Neural cell (in vitro differentiated cells): ENCODE data around the gene PPP1R9B. TPM values are rescaled to one million over a fixed set of nuclear protein-coding genes. Genes with fewer than 3 reads are reported as not detected.

Source experiments
- H2AFZ ChIP-seq: fragments of 200-600, 300-800 bp; sonication (generic), shearing (Covaris generic); 2 replicates; pipeline ENCODE4 v1.6.0; 2014; ENCODE audit warnings: low read depth, mild to moderate bottlenecking, antibody characterized with exemption, low read length, moderate library complexity
- H3F3A ChIP-seq: fragments of 200-600 bp; shearing (Covaris generic); 2 replicates; pipeline ENCODE4 v1.6.1; 2016; ENCODE audit warnings: mild to moderate bottlenecking, moderate library complexity, mixed read lengths, antibody characterized with exemption, low read length; ENCODE audit not compliant: insufficient read depth, poor library complexity, severe bottlenecking
- H3K27ac ChIP-seq: fragments of 200-600, 300-800 bp; sonication (generic), shearing (Covaris generic); 2 replicates; pipeline ENCODE4 v1.5.1; 2014; ENCODE audit warnings: mild to moderate bottlenecking, low read length, moderate library complexity
- H3K27me3 ChIP-seq: fragments of 300-800, 200-600 bp; sonication (generic), shearing (Covaris generic); 2 replicates; pipeline ENCODE4 v1.6.0; 2014; ENCODE audit warnings: mild to moderate bottlenecking, low read depth, low read length, moderate library complexity; ENCODE audit not compliant: insufficient read depth
- H3K36me3 ChIP-seq: fragments of 300-800, 200-600 bp; sonication (generic), shearing (Covaris generic); 2 replicates; pipeline ENCODE4 v1.5.1; 2014; ENCODE audit warnings: mild to moderate bottlenecking, antibody characterized with exemption, low read length, moderate library complexity; ENCODE audit not compliant: insufficient read depth
- H3K4me2 ChIP-seq: fragments of 300-800, 200-600 bp; sonication (generic), shearing (Covaris generic); 2 replicates; pipeline ENCODE4 v1.6.0; 2014; ENCODE audit warnings: mild to moderate bottlenecking, low read length
- H3K4me3 ChIP-seq: fragments of 300-800, 200-600 bp; sonication (generic), shearing (Covaris generic); 2 replicates; pipeline ENCODE4 v1.5.1; 2014; ENCODE audit warnings: mild to moderate bottlenecking, low read length, moderate library complexity
- H3K79me2 ChIP-seq: fragments of 200-600 bp; shearing (Covaris generic); replicated peaks from 2 replicates; pipeline ENCODE4 v1.6.0; 2014; ENCODE audit warnings: mild to moderate bottlenecking, low read length, moderate library complexity; ENCODE audit not compliant: insufficient read depth
- H3K9ac ChIP-seq: fragments of 300-800, 200-600 bp; sonication (generic), shearing (Covaris generic); 2 replicates; pipeline ENCODE4 v1.6.1; 2016; ENCODE audit warnings: mild to moderate bottlenecking, low read length, mixed read lengths
- H3K9me2 ChIP-seq: fragments of 200-600 bp; shearing (Covaris generic); 2 replicates; pipeline ENCODE4 v1.6.1; 2016; ENCODE audit warnings: mild to moderate bottlenecking, low read length, mixed read lengths; ENCODE audit not compliant: insufficient read depth
- H3K9me3 ChIP-seq: fragments of 200-600, 300-800 bp; sonication (generic), shearing (Covaris generic); 2 replicates; pipeline ENCODE4 v1.6.1; 2016; ENCODE audit warnings: mild to moderate bottlenecking, mixed run types, low read length, moderate library complexity, mixed read lengths
- H4K20me1 ChIP-seq: fragments of 200-600 bp; shearing (Covaris generic); 2 replicates; pipeline ENCODE4 v1.6.1; 2016; ENCODE audit warnings: mild to moderate bottlenecking, mixed run types; ENCODE audit not compliant: insufficient read depth
- EP300 ChIP-seq: fragments of 450-650 bp; conservative IDR thresholded peaks from 2 replicates; pipeline ENCODE4 v1.6.1; 2014; ENCODE audit warnings: antibody characterized with exemption, mild to moderate bottlenecking, moderate library complexity; ENCODE audit not compliant: poor library complexity, severe bottlenecking
- EZH2 ChIP-seq: fragments of 200-600, 300-800 bp; shearing (Covaris generic), sonication (generic); IDR thresholded peaks from 2 replicates; pipeline ENCODE4 v1.6.1; 2014; ENCODE audit warnings: antibody characterized with exemption, low read length, borderline replicate concordance, mild to moderate bottlenecking; ENCODE audit not compliant: insufficient read depth, poor library complexity, severe bottlenecking
- MXI1 ChIP-seq: fragments of 450-650 bp; conservative IDR thresholded peaks from 2 replicates; pipeline ENCODE4 v1.6.1; 2014; ENCODE audit warnings: antibody characterized with exemption, mild to moderate bottlenecking; ENCODE audit not compliant: poor library complexity, severe bottlenecking
- POLR2AphosphoS5 ChIP-seq: IDR thresholded peaks from 2 replicates; pipeline ENCODE4 v1.6.1; 2012
- RAD21 ChIP-seq: fragments of 450-650 bp; conservative IDR thresholded peaks from 2 replicates; pipeline ENCODE4 v1.6.1; 2014; ENCODE audit warnings: antibody characterized with exemption, mild to moderate bottlenecking, moderate library complexity
- SMC3 ChIP-seq: fragments of 450-650 bp; conservative IDR thresholded peaks from 2 replicates; pipeline ENCODE4 v1.6.1; 2014; ENCODE audit warnings: antibody characterized with exemption, mild to moderate bottlenecking, moderate library complexity; ENCODE audit not compliant: poor library complexity
- TAF1 ChIP-seq: IDR thresholded peaks from 2 replicates; pipeline ENCODE4 v1.6.1; 2012; ENCODE audit warnings: low read depth
- polyA plus RNA-seq: library from polyadenylated mRNA; depleted of rRNA; stranded (reverse); fragments of >200 nt; gene quantifications from 2 replicates; pipeline ENCODE4 v1.2.3, GENCODE V29; 2014
- TF ChIP-seq, protein P1 (sequence below): IDR thresholded peaks from 2 replicates; pipeline ENCODE4 v1.6.1; 2012; ENCODE audit warnings: borderline replicate concordance
- TF ChIP-seq, protein P2 (sequence below): fragments of 450-650 bp; IDR thresholded peaks from 2 replicates; pipeline ENCODE4 v1.5.1; 2014; ENCODE audit warnings: antibody characterized with exemption, mild to moderate bottlenecking, moderate library complexity; ENCODE audit not compliant: poor library complexity, severe bottlenecking

The PPP1R9B gene
- polyA plus RNA-seq, 1 donor from 2014 or later = 29.2 TPM

DNA sequence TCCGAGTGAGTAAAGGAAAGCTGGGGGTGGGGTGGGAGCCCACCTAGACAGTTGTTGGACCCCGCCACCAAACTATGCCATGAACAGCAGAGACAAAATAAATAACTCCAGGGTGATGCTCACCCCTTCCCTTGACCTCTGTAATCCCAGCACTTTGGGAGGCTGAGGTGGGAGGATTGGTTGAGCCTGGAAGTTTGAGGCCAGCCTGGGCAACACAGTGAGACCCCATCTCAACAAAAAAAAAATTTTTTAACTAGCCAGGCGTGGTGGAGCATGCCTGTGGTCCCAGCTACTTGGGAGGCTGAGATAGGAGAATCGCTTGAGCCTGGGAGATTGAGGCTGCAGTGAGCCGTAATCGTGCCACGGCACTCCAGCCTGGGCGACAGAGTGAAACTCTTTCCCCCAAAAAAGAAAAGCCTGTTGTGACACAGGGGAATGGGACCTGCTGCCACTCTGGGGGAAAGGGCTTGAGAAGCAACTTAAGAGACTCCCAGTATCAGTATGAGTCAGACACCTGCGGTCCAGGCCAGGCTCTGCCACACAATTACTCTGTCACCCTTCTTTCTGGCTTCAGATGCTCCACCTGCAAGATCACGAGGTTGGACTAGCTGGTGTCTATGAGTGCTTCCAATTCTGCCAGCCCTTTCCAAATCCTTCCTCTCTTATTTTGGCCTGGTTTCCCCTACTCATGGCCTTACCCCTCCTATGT, 20.3 kb upstream of the PPP1R9B start:
- H3K9me3 ChIP-seq = no peaks in the 10 kb centered on the region

DNA sequence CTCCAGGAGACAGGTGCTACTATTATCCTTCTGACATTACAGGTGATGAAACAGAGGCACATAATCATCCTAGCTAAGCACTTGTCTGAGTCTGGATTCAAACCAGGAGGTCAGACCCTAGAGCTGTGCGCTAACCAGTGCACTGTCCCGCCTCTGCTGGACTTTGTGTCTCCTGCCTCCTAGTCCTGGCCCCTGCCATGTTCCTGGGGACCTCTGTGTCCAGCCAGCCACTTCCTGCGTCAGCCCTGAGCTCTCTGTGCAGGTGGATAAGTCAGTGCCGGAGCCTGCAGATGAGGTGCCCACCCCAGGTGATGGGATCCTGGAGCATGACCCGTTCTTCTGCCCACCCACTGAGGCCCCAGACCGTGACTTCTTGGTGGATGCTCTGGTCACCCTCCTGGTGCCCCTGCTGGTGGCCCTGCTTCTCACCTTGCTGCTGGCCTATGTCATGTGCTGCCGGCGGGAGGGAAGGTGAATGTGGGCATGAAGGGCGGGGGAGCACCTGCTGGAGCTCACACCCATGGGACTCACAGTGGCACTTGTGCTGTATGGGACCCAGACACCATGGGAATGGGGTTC, 19.5 kb upstream of the PPP1R9B start:
- Histone ChIP-seq H4K20me1 (no peaks in the 10 kb centered on the region), H3K79me2 (no peaks in the 10 kb centered on the region), H3K27me3 (no peaks in the 10 kb centered on the region), H3K9ac (no peak overlapping the region), H3K27ac (no peak overlapping the region), H3F3A (no peaks in the 10 kb centered on the region), H3K9me3 (no peaks in the 10 kb centered on the region), H3K4me2 (no peak overlapping the region), H3K4me3 (no peak overlapping the region), H3K36me3 (no peaks in the 10 kb centered on the region), H2AFZ (no peak overlapping the region), H3K9me2 (no peaks in the 10 kb centered on the region)
- TF ChIP-seq POLR2AphosphoS5 (no peak), EZH2 (no peak), TAF1 (no peak), EP300 (no peak), MXI1 (no peak), SMC3 (no peak)
- TF ChIP-seq, protein P1, sequence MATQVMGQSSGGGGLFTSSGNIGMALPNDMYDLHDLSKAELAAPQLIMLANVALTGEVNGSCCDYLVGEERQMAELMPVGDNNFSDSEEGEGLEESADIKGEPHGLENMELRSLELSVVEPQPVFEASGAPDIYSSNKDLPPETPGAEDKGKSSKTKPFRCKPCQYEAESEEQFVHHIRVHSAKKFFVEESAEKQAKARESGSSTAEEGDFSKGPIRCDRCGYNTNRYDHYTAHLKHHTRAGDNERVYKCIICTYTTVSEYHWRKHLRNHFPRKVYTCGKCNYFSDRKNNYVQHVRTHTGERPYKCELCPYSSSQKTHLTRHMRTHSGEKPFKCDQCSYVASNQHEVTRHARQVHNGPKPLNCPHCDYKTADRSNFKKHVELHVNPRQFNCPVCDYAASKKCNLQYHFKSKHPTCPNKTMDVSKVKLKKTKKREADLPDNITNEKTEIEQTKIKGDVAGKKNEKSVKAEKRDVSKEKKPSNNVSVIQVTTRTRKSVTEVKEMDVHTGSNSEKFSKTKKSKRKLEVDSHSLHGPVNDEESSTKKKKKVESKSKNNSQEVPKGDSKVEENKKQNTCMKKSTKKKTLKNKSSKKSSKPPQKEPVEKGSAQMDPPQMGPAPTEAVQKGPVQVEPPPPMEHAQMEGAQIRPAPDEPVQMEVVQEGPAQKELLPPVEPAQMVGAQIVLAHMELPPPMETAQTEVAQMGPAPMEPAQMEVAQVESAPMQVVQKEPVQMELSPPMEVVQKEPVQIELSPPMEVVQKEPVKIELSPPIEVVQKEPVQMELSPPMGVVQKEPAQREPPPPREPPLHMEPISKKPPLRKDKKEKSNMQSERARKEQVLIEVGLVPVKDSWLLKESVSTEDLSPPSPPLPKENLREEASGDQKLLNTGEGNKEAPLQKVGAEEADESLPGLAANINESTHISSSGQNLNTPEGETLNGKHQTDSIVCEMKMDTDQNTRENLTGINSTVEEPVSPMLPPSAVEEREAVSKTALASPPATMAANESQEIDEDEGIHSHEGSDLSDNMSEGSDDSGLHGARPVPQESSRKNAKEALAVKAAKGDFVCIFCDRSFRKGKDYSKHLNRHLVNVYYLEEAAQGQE = no peak
- TF ChIP-seq, protein P2, sequence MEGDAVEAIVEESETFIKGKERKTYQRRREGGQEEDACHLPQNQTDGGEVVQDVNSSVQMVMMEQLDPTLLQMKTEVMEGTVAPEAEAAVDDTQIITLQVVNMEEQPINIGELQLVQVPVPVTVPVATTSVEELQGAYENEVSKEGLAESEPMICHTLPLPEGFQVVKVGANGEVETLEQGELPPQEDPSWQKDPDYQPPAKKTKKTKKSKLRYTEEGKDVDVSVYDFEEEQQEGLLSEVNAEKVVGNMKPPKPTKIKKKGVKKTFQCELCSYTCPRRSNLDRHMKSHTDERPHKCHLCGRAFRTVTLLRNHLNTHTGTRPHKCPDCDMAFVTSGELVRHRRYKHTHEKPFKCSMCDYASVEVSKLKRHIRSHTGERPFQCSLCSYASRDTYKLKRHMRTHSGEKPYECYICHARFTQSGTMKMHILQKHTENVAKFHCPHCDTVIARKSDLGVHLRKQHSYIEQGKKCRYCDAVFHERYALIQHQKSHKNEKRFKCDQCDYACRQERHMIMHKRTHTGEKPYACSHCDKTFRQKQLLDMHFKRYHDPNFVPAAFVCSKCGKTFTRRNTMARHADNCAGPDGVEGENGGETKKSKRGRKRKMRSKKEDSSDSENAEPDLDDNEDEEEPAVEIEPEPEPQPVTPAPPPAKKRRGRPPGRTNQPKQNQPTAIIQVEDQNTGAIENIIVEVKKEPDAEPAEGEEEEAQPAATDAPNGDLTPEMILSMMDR = no peak

More for the DNA sequence above, 20.3 kb upstream of the PPP1R9B start:
- Histone ChIP-seq H3K27ac (no peak overlapping the region), H3K4me3 (no peak overlapping the region), H3K79me2 (no peaks in the 10 kb centered on the region), H3K9me2 (no peaks in the 10 kb centered on the region), H4K20me1 (no peaks in the 10 kb centered on the region), H3K36me3 (no peaks in the 10 kb centered on the region), H3K9ac (no peak overlapping the region), H3K27me3 (no peaks in the 10 kb centered on the region), H2AFZ (no peak overlapping the region), H3F3A (no peaks in the 10 kb centered on the region), H3K4me2 (no peak overlapping the region)
- TF ChIP-seq POLR2AphosphoS5 (no peak), SMC3 (no peak), EZH2 (no peak), EP300 (no peak), TAF1 (no peak), MXI1 (no peak), RAD21 (no peak)
- TF ChIP-seq, protein P2 = no peak
- TF ChIP-seq, protein P1 = no peak
